Ishikawa (cell line): ENCODE results near the gene NUBP1.

ENCODE experiments used
- CEBPB ChIP-seq: IDR thresholded peaks from 2 replicates; pipeline ENCODE4 v1.6.1; 2012
- CREB1 ChIP-seq: IDR thresholded peaks from 2 replicates; pipeline ENCODE4 v1.6.1; 2012; ENCODE audit warnings: low read depth
- EGR1 ChIP-seq: IDR thresholded peaks from 2 replicates; pipeline ENCODE4 v1.6.1; 2012
- EP300 ChIP-seq: IDR thresholded peaks from 2 replicates; pipeline ENCODE4 v1.6.1; 2012; ENCODE audit warnings: borderline replicate concordance
- FOXM1 ChIP-seq: IDR thresholded peaks from 2 replicates; pipeline ENCODE4 v1.6.1; 2012; ENCODE audit warnings: low read depth, borderline replicate concordance
- NFIC ChIP-seq: IDR thresholded peaks from 2 replicates; pipeline ENCODE4 v1.6.1; 2012
- RAD21 ChIP-seq: IDR thresholded peaks from 2 replicates; pipeline ENCODE4 v1.6.1; 2012; ENCODE audit warnings: low read depth
- TAF1 ChIP-seq: IDR thresholded peaks from 2 replicates; pipeline ENCODE4 v1.6.1; 2012; ENCODE audit warnings: low read depth, mild to moderate bottlenecking
- TCF12 ChIP-seq: IDR thresholded peaks from 2 replicates; pipeline ENCODE4 v1.6.1; 2012; ENCODE audit warnings: low read depth
- TEAD4 ChIP-seq: IDR thresholded peaks from 2 replicates; pipeline ENCODE4 v1.6.1; 2012
- YY1 ChIP-seq: IDR thresholded peaks from 2 replicates; pipeline ENCODE4 v1.6.1; 2012; ENCODE audit warnings: low read depth
- ZBTB7A ChIP-seq: IDR thresholded peaks from 2 replicates; pipeline ENCODE4 v1.6.1; 2012; ENCODE audit warnings: low read depth
- TF ChIP-seq, protein P1 (sequence below): IDR thresholded peaks from 2 replicates; pipeline ENCODE4 v1.6.1; 2012
- TF ChIP-seq, protein P2 (sequence below): IDR thresholded peaks from 2 replicates; pipeline ENCODE4 v1.6.1; 2012; ENCODE audit warnings: low read depth, mild to moderate bottlenecking
- TF ChIP-seq, protein P3 (sequence below): IDR thresholded peaks from 2 replicates; pipeline ENCODE4 v1.6.1; 2012

The NUBP1 gene

DNA sequence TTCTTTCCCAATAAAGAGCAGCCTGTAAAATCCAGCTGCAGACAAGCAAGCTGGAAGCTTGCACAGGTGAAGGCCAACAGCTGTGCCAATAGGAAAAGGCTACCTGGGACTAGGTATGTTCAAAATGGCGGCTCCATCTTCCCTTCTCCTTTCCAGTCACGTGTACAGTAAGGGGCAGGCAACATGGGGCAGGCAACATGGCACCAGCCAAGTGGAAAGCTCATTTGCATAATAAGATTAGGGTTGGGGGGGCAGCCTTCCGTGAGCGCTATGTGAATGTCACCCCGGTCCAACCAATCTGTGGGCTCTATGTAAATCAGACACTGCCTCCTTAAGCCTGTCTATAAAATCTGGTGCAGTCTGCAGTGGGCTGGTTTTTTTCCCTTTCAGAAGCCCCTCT, 43.7 kb downstream of the NUBP1 start:
- TF ChIP-seq YY1 = peak; percentile 87
- no peak for TF ChIP-seq RAD21
- TF ChIP-seq, protein P1, sequence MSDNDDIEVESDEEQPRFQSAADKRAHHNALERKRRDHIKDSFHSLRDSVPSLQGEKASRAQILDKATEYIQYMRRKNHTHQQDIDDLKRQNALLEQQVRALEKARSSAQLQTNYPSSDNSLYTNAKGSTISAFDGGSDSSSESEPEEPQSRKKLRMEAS = 0 out of 2 replicates have a peak, but pooled peaks have one; percentile 26
- no peak for TF ChIP-seq ZBTB7A
- no peak for TF ChIP-seq TAF1
- TF ChIP-seq, protein P2, sequence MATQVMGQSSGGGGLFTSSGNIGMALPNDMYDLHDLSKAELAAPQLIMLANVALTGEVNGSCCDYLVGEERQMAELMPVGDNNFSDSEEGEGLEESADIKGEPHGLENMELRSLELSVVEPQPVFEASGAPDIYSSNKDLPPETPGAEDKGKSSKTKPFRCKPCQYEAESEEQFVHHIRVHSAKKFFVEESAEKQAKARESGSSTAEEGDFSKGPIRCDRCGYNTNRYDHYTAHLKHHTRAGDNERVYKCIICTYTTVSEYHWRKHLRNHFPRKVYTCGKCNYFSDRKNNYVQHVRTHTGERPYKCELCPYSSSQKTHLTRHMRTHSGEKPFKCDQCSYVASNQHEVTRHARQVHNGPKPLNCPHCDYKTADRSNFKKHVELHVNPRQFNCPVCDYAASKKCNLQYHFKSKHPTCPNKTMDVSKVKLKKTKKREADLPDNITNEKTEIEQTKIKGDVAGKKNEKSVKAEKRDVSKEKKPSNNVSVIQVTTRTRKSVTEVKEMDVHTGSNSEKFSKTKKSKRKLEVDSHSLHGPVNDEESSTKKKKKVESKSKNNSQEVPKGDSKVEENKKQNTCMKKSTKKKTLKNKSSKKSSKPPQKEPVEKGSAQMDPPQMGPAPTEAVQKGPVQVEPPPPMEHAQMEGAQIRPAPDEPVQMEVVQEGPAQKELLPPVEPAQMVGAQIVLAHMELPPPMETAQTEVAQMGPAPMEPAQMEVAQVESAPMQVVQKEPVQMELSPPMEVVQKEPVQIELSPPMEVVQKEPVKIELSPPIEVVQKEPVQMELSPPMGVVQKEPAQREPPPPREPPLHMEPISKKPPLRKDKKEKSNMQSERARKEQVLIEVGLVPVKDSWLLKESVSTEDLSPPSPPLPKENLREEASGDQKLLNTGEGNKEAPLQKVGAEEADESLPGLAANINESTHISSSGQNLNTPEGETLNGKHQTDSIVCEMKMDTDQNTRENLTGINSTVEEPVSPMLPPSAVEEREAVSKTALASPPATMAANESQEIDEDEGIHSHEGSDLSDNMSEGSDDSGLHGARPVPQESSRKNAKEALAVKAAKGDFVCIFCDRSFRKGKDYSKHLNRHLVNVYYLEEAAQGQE = no peak
- TF ChIP-seq CEBPB = no peak
- TF ChIP-seq CREB1 = no peak
- no peak for TF ChIP-seq TEAD4
- TF ChIP-seq, protein P3, sequence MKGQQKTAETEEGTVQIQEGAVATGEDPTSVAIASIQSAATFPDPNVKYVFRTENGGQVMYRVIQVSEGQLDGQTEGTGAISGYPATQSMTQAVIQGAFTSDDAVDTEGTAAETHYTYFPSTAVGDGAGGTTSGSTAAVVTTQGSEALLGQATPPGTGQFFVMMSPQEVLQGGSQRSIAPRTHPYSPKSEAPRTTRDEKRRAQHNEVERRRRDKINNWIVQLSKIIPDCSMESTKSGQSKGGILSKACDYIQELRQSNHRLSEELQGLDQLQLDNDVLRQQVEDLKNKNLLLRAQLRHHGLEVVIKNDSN = peak; percentile 90
- TF ChIP-seq NFIC = no peak

GRCh38 chr16:10791048-10791447, 47.4 kb downstream of the NUBP1 start:
- TF ChIP-seq RAD21 (no peak), TCF12 (no peak), YY1 (no peak), EP300 (no peak), CEBPB (no peak), TEAD4 (no peak), EGR1 (no peak), ZBTB7A (no peak)
- TF ChIP-seq, protein P1 = no peak
- TF ChIP-seq, protein P2 = no peak
- TF ChIP-seq, protein P3 = no peak

- TF ChIP-seq TEAD4 (no peak), TAF1 (no peak), CEBPB (no peak), ZBTB7A (no peak), NFIC (no peak), CREB1 (no peak), RAD21 (no peak), EGR1 (no peak), FOXM1 (no peak), YY1 (no peak), TCF12 (no peak), EP300 (no peak)
- TF ChIP-seq, protein P2 = no peak
- TF ChIP-seq, protein P1 = no peak
- TF ChIP-seq, protein P3 = no peak
Observed at GRCh38 chr16:10799736-10800135, 56.1 kb downstream of the NUBP1 start.

- no peak for TF ChIP-seq TAF1
- TF ChIP-seq, protein P3 = no peak
- TF ChIP-seq FOXM1 = no peak
- no peak for TF ChIP-seq EP300
- TF ChIP-seq CEBPB = no peak
- no peak for TF ChIP-seq CREB1
Observed at GRCh38 chr16:10805334-10805733, 61.7 kb downstream of the NUBP1 start.
